ENCODE results near the gene MAGI2.

- TF ChIP-seq POLR2AphosphoS5 (IDR thresholded peaks at IDR 0.05; ENCODE audit: insufficient read depth in 1 of 2, low read depth in 1 of 2) (no peak), POLR2A (IDR thresholded peaks at IDR 0.05) (no peak), CTCF (IDR thresholded peaks at IDR 0.05) (no peak)
These were observed 171.3 kb downstream of the MAGI2 start for GRCh38 chr7:79282070-79282694.
